ENCODE measurements around the gene ROBO3. TPM values are rescaled to one million over a fixed set of nuclear protein-coding genes. Genes with fewer than 3 reads are reported as not detected.

The ROBO3 gene
- total RNA-seq, 2 experiments from 2014 or later: 26.2 to 27.2 TPM

GRCh38 chr11:124870430-124870829, 5.2 kb downstream of the ROBO3 start:
- DNase-seq: no peak
- no peak for TF ChIP-seq CTCF (IDR thresholded peaks at IDR 0.05)
- Mint-ChIP-seq H3K9me3 (no peaks in the 10 kb centered on the region), H3K4me3 (no peak overlapping the region), H3K36me3 (ENCODE audit: low read depth) (no peaks in the 10 kb centered on the region), H3K27ac (no peak overlapping the region), H3K4me1 (ENCODE audit: low read depth) (peaks cover 39% of the 10 kb centered on the region), H3K27me3 (peaks cover 94% of the 10 kb centered on the region)
- intact Hi-C loops (cut with DNase I, micrococcal nuclease): no loop called here
- Histone ChIP-seq H3K4me3 (ENCODE audit: low read length) (no peak overlapping the region), H3K36me3 (ENCODE audit: insufficient read depth, low read length) (no peaks in the 10 kb centered on the region), H3K27me3 (ENCODE audit: control insufficient read depth in 1 of 2, insufficient read depth in 2 of 2, low read length in 2 of 2) (peaks cover 62 to 96% of the 10 kb centered on the region in 2 experiments), H3K27ac (ENCODE audit: low read depth in 1 of 2, low read length in 2 of 2) (no peak overlapping the region), H3K4me1 (ENCODE audit: insufficient read depth, low read length) (peaks cover 38% of the 10 kb centered on the region), H3K9me3 (ENCODE audit: control insufficient read depth in 1 of 2, insufficient read depth in 1 of 2, low read length in 2 of 2) (peaks cover 0 to 20% of the 10 kb centered on the region in 2 experiments)
- POLR2A ChIA-PET: interaction anchor here (1.2 kb wide), 1 partner anchor 83 kb away, joined by 3 read pairs; no protein-coding TSS in a partner anchor
- no peak for ATAC-seq (ENCODE audit: poor library complexity)
- CTCF ChIA-PET: no interaction called here

- peaks cover 41% of the 10 kb centered on the region for H3K4me1 ChIP-seq (ENCODE audit: insufficient read depth, low read length)
- H3K9me3 ChIP-seq (ENCODE audit: control insufficient read depth in 1 of 2, insufficient read depth in 1 of 2, low read length in 2 of 2): peaks cover 0 to 6% of the 10 kb centered on the region in 2 experiments
- no peak overlapping the region for H3K4me3 ChIP-seq (ENCODE audit: low read length)
- no peaks in the 10 kb centered on the region for H3K36me3 ChIP-seq (ENCODE audit: insufficient read depth, low read length)
- DNase-seq (no peak), ATAC-seq (ENCODE audit: poor library complexity) (no peak)
- POLR2A ChIA-PET: no interaction called here
- H3K27me3 Mint-ChIP-seq: peaks cover 79% of the 10 kb centered on the region
- H3K27ac Mint-ChIP-seq: no peak overlapping the region
- no peak overlapping the region for H3K27ac ChIP-seq (ENCODE audit: low read depth in 1 of 2, low read length in 2 of 2)
- no peaks in the 10 kb centered on the region for H3K9me3 Mint-ChIP-seq
- intact Hi-C loops (cut with DNase I, micrococcal nuclease): no loop called here
- no peaks in the 10 kb centered on the region for H3K36me3 Mint-ChIP-seq (ENCODE audit: low read depth)
- peaks cover 34% of the 10 kb centered on the region for H3K4me1 Mint-ChIP-seq (ENCODE audit: low read depth)
- peaks cover 48 to 78% of the 10 kb centered on the region in 2 experiments for H3K27me3 ChIP-seq (ENCODE audit: control insufficient read depth in 1 of 2, insufficient read depth in 2 of 2, low read length in 2 of 2)
- CTCF ChIA-PET: no interaction called here
- no peak overlapping the region for H3K4me3 Mint-ChIP-seq
- TF ChIP-seq CTCF (IDR thresholded peaks at IDR 0.05): no peak
These were observed 7.0 kb downstream of the ROBO3 start for GRCh38 chr11:124872280-124872679.

GRCh38 chr11:124872741-124873140, 7.5 kb downstream of the ROBO3 start:
- Mint-ChIP-seq H3K4me1 (ENCODE audit: low read depth) (peaks cover 35% of the 10 kb centered on the region), H3K27me3 (peaks cover 75% of the 10 kb centered on the region), H3K4me3 (no peak overlapping the region), H3K27ac (no peak overlapping the region), H3K36me3 (ENCODE audit: low read depth) (no peaks in the 10 kb centered on the region), H3K9me3 (no peaks in the 10 kb centered on the region)
- no peak for TF ChIP-seq CTCF (IDR thresholded peaks at IDR 0.05)
- H3K4me3 ChIP-seq (ENCODE audit: low read length): no peak overlapping the region
- ChIA-PET POLR2A (no interaction called here), CTCF (no interaction called here)
- H3K9me3 ChIP-seq (ENCODE audit: control insufficient read depth in 1 of 2, insufficient read depth in 1 of 2, low read length in 2 of 2): peaks cover 0 to 6% of the 10 kb centered on the region in 2 experiments
- DNase-seq: no peak
- H3K4me1 ChIP-seq (ENCODE audit: insufficient read depth, low read length): peaks cover 44% of the 10 kb centered on the region
- peaks cover 44 to 74% of the 10 kb centered on the region in 2 experiments for H3K27me3 ChIP-seq (ENCODE audit: control insufficient read depth in 1 of 2, insufficient read depth in 2 of 2, low read length in 2 of 2)
- no peaks in the 10 kb centered on the region for H3K36me3 ChIP-seq (ENCODE audit: insufficient read depth, low read length)
- intact Hi-C loops (cut with DNase I, micrococcal nuclease): no loop called here
- H3K27ac ChIP-seq (ENCODE audit: low read depth in 1 of 2, low read length in 2 of 2): no peak overlapping the region
- no peak for ATAC-seq (ENCODE audit: poor library complexity)

All from CD4-positive, alpha-beta T cell (primary cell).